H1 (cell line): ENCODE measurements around the gene ADRA2B. TPM values are rescaled to one million over a fixed set of nuclear protein-coding genes. Genes with fewer than 3 reads are reported as not detected.

Experiments
- CTBP2 ChIP-seq: IDR thresholded peaks from 2 replicates; pipeline ENCODE4 v1.7.0; 2011; ENCODE audit warnings: borderline replicate concordance, mild to moderate bottlenecking, moderate library complexity, mixed read lengths, low read length; ENCODE audit not compliant: insufficient read depth, insufficient read length
- EZH2 ChIP-seq: fragments of 200-600 bp; sonication (generic); IDR thresholded peaks from 2 replicates; pipeline ENCODE4 v1.7.1; 2012; ENCODE audit warnings: low read depth, mild to moderate bottlenecking, moderate library complexity, low read length, inconsistent platforms; ENCODE audit not compliant: severe bottlenecking
- RFX5 ChIP-seq: IDR thresholded peaks from 2 replicates; pipeline ENCODE4 v1.6.1; 2011; ENCODE audit warnings: low read depth, low read length, improper control_type of control experiment, borderline replicate concordance
- polyA plus RNA-seq, 7 experiments: library from polyadenylated mRNA; depleted of rRNA in 3 of 7; stranded (reverse) in 5 of 7; unstranded in 2 of 7; fragments of >200 nt in 5 of 7; fragments of 200-250 nt in 2 of 7; gene quantifications; 1 replicate in 5 of 7; 2 replicates in 1 of 7; 4 replicates in 1 of 7; pipeline versions ENCODE4 v1.2.1 to v1.2.3, GENCODE V29; 2011 to 2013; ENCODE audit warnings: missing spikeins in 2 of 7, mixed read lengths in 2 of 7
- total RNA-seq: library from RNA; stranded (reverse); fragmentation: NEBNext Ultra II Directional; extraction: Animal tissue kit (Norgen Biotek cat#: 25700); gene quantifications from 2 replicates; pipeline ENCODE4 v1.2.1, GENCODE V29; 2021
- TF ChIP-seq, protein P1 (sequence below): IDR thresholded peaks from 2 replicates; pipeline ENCODE4 v1.6.1; 2012; ENCODE audit warnings: inconsistent platforms

ADRA2B gene
- total and polyA plus RNA-seq, 2 of the 8 experiments (the other 6 are each of a cell fraction or from before 2014, with no cell fraction given), result 5.8 to 6.5 TPM

DNA sequence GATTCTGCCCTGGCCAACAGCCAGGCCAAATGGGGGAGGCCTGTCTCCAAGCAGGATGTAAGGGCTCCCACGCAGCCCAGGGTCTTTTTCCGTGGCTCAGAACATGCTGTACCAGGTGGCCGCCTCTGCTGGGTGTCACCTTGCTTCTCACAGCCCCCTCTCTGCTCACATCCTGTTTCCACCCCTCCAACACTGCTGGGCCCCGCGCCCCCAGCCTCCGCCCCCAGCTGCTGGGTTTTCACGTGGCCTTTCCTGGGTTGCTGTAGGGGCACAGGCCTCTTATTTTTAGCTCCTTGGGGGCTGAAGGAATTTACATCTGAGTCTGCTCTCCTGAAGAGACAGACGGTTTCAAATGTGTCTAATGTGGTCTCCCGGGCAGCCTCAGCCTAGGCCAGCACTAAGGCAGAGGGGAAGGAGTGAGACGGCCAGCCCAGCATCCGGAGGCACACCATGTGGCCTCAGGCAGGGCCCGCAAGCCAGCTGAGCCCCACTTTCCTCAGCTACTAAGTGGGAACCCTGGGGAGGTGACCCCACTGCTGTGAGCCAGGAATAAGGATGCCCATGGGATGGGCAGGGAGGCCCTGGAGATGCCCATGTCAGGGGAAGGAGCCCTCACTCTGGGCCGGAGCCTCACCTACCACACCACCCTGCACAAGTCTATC, 47.5 kb upstream of the ADRA2B start (continued):
- no peak for TF ChIP-seq RFX5
- no peak for TF ChIP-seq EZH2
- TF ChIP-seq, protein P1, sequence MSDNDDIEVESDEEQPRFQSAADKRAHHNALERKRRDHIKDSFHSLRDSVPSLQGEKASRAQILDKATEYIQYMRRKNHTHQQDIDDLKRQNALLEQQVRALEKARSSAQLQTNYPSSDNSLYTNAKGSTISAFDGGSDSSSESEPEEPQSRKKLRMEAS, result no peak
- TF ChIP-seq CTBP2, result no peak
- TF ChIP-seq, all 59 proteins: peak for 0
